SW480 (cell line): ENCODE measurements around the gene WBP2.
A peak's percentile ranks its signal among the peaks of the same experiment; 100 is the strongest.

Experiments used
- DNase-seq: peaks from one replicate; pipeline ENCODE4 v3.0.0-alpha.2; 2016; ENCODE audit warnings: low spot score

WBP2 gene

GRCh38 chr17:75855310-75856061 is at the start of gene WBP2:
WBP2 (minus strand) TSS chr17:75855335; CDS start chr17:75855297, 38 bp downstream.
- peak; percentile 100 for DNase-seq

DNA sequence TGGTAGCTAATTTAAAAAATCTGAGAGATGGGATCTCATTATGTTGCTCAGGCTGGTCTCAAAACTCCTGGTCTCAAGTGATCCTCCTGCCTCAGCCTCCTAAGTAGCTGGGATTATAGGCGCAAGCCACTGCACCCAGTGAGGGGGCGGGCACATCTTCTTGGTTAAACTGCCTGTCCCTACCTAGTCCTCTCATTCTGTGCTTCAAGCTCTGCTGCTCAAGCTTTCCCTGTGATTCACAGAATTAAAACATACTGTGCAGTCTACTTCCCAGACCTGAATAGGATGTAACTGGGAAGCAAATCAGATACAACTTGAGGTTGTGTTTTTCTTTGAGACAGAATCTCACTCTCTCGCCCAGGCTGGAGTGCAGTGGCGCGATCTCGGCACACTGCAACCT is 47.3 kb upstream of the WBP2 start:
- no peak for DNase-seq

GRCh38 chr17:75901727-75902126 is 46.6 kb upstream of the WBP2 start:
- DNase-seq: no peak

DNA sequence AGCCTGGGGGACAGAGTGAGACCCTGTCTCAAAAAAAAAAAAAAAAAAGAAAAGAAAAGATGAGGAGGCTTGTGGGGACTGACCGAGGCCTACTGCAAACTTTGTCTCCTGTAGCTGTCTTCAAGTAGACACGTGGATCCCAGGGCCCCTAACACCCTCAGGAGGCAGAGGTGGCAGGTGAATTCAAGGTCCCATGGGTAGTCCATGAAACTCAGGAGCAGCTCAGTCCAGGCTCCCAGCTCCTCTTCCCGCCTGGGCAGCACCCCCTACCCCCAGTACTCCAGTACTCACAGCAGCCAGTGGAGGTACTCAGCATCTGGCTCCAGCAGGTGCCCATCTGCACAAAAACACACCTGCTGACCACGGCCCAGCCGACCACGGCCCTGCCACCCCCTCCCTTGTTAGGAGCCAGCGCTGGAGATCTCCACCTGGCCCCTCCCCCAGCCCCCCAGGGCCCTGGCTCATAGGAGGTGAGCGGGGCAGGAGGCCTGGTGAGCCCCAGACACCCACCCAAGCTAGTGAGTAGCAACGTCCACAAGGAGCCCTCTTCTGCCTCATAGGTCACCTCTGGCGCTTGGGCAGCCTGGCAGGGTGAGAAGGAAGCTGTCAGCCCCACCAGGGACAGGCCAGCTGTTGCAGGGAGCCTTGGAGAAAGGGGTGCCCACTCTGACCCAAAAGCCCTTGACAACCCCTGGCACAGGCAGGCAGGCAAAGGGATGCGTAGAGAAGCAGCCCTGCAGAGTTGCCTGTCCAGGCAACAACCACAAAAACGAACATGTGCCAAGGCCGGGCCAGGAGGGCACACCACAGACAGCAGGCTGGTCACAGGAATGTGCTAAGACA is 45.8 kb upstream of the WBP2 start:
- no peak for DNase-seq

DNA sequence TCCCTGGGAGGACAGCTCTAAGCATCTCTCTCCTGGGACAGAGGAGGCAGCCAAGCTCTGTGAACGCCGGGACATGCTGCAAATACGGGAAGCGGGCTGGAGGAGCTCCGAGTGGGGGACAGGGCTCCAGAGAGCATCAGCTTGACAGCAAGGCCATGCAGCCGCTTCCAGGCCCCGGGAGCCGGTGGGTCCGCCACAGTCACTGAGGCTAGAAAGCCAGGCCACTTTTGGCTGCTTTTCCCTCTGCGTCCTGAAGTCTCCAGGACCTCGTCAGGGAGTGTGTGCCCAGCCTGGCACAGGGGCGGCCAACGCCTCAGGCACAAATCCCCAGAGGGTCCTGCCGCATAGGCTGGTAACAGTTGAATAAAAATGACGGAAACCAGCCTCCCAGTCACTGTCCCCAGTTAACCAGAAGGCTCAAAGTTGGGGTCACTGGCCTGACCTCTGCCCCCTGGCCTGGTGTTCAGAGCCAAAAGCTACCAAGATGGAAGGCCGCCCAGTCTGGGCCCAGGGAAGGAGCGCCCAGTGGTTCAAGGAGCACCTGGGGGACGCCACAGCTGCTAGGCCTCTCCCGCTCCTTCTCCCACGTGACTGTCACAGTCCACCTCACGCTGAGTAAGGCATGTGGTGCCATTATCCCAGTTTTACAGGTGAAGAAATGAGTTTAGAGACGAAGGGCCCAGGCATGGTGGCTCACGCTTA is 44.8 kb upstream of the WBP2 start:
- no peak for DNase-seq

GRCh38 chr17:75899353-75899752 is 44.2 kb upstream of the WBP2 start:
- DNase-seq: no peak

DNA sequence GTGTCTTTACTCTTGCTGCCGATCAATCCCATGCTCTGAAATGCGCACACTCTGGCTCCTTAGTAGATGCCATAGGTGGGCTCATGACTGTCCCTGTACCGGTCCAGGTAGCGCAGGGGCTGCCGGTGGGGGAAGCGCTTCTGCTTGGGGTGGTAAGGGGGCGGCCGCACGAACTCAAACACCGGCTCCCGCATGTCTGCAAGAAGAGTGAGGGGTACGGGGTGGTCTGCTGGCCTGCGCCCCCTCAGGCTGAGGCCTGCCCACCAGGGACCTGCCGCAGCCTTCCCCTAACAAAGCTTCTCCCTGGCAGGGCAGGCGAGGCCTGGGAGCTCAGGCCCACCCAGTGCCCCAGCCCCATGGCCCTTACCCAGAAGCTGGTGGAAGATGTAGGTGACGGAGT is 43.7 kb upstream of the WBP2 start:
- DNase-seq: no peak

DNA sequence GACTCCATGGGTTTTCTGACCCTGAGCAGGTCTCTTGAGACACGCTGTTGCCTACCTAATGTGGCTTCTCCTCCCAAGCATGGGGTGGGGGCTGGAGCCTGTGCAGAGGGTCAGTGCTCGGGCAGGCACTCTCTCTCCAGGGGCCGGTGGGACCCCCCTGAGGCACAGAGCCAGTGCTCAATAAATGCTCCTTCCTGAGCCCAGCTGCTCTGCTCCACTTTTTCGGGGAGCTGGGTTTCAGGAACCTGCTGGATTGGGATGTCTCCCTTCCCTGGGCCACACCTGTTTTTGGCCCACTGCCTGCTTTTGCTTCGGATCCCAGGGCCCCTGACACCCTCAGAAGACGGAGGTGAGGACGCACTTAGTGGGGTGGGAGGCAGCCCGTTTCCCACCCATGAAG is 42.9 kb upstream of the WBP2 start:
- DNase-seq: no peak

- no peak for DNase-seq
Measured at GRCh38 chr17:75897160-75898019, 42.3 kb upstream of the WBP2 start.

GRCh38 chr17:75896415-75897159 is 41.5 kb upstream of the WBP2 start, which contains the start of gene TRIM65:
TRIM65 (minus strand) TSS chr17:75896951; CDS start chr17:75896937, 14 bp downstream.
- peak; percentile 76 for DNase-seq

DNA sequence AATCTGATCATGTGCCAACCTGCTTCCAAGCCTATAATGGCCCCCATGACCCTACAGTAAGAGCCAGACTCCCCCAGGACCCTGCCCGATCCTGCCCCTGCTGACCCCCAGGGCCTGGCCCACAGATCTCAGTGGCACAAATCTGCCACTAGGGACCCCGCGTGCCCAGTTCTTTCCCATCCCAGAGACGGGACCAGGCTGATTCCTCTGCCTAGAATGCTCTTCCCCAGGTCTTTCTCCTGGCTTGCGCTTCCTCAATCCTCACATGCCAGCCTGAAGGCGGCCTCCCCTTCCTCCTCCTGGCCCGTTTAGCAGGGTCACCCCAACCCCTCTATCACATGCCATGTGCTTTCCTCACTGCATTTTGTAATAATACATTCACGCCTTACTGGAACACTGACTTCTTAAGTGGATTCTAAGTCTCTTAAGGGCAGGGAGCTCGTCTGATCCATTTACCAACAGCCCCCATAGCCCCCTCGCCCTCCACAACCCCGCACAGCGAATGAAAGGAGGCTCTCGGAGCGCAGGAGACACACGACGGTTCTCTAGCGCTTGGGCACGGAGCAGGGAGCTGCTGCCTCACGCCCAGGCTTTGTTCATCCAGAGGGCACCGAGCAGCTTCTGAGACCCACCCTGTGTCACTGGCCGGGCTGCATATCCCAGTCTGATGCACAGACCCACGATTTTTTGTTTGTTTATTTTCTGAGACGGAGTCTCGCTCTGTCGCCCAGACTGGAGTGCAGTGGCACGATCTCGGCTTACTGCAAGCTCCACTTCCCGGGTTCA is 40.4 kb upstream of the WBP2 start:
- DNase-seq: no peak

DNA sequence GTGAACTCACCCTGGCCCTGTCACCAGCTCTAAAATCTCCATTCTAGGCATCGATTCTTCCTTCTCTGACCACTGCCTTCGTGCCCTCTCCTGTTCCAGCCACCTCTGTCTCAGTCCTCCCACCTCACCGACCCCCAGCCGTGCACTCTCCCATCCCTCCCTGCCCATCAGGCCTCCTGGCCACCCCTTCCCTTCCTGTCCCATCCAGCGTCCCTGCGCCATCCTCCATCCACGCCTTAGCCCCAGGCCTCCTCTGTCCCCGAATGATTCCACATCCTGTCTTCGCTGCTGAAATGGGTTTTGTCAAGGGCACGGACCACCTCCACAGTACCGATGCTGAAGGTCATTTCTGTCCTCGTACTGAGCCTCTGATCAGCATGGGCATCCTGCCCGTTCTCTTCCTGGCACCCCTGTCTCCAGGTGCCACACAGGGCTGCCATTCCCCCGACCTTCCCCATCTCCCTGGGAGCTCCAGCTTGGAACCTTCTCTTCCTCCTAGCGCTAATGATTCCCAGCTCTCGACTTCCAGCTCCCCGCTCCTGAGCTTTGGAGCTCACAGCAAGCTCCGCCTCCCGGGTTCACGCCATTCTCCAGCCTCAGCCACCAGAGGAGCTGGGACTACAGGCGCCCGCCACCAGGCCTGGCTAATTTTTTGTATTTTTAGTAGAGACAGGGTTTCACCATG is 39.1 kb upstream of the WBP2 start:
- DNase-seq: no peak

GRCh38 chr17:75893305-75894048 is 38.3 kb upstream of the WBP2 start:
- no peak for DNase-seq

DNA sequence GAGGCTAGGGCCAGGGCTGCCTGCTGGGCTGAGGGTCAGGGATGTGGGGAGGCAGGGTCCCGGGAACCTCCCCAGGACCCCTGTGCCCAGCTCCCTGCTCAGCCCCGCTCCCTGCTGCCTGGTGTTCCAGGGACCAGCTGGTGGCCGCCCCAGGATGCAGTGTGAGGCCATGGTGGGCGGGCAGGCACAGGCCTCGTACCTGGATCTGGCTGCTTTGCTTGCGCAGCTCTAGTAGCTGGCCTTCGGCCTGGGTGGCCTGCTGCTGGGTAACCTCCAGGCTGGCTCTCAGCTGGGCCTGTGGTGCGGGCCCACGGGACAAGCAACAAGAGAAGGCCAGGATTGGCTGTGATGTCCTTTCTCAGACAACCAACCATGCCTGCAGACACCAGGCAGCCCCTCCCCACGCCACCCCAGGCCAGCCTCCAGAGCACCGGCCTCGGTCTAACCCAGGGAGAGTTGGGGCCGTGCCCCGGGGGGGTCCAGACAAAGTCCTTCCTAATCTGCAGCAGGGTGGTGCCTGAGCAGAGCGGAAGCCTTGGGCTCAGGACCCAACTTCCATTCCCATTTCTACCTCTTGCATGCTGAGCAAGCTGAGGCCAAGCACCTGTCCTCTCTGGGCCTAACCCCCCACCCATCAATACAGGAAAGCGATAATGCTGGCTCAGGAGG is 37.6 kb upstream of the WBP2 start:
- DNase-seq: no peak

GRCh38 chr17:75891605-75892555 is 36.7 kb upstream of the WBP2 start:
- DNase-seq: no peak

- DNase-seq: no peak
Measured at GRCh38 chr17:75891022-75891604, 36.0 kb upstream of the WBP2 start.

GRCh38 chr17:75889454-75889853 is 34.3 kb upstream of the WBP2 start:
- DNase-seq: peak; percentile 72
